ENCODE results near the gene KCNJ16.

Gene KCNJ16

GRCh38 chr17:70099294-70099693 is 24.3 kb downstream of the KCNJ16 start:
- DNase-seq, result no peak

DNA sequence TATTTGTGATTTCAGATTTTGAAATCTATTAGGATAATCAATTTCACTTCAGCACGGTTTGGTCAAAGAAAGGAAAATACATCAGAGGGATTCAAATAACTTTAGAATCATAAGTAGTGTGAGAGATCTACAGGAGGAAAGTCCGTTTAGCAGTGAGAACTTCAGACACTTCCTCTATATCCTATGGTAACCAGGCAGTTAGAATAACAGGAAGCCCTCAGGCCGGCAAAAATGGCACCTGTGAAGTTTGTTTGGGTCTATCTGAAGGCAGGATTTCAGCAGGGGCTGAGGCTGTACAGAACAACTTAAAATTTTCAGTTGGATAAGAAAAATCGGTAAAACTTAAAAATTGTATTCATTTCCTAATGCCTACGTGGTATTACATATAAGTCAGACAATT is 24.9 kb downstream of the KCNJ16 start:
- DNase-seq, result no peak

- no peak for DNase-seq
Measured at GRCh38 chr17:70100983-70101382, 26.0 kb downstream of the KCNJ16 start.

- DNase-seq, result no peak
Measured at GRCh38 chr17:70102531-70102930, 27.5 kb downstream of the KCNJ16 start.

GRCh38 chr17:70104791-70105523 is 29.9 kb downstream of the KCNJ16 start:
- no peak for DNase-seq

DNA sequence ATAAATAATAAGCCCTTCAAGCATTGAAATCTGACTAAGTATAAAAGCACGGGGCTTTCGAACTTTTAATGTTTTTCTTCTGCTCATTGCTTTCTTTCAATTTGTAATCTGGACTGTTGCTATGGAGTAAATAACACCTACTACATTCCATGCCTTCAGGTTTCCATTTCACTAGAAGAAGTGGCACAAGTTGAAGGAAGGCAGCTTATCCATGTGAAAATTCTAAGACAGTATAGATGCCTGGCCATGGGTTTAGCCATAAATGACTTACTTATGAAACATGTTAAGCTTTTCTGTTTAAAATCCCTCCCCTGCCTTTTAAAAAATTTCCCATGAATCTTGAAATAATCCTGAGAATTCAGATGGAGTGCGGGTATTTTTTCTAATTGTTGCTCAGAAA is 30.6 kb downstream of the KCNJ16 start:
- DNase-seq, result no peak

- DNase-seq, result no peak
Measured at GRCh38 chr17:70106551-70106950, 31.5 kb downstream of the KCNJ16 start.

GRCh38 chr17:70107441-70107840 is 32.4 kb downstream of the KCNJ16 start:
- no peak for DNase-seq

- DNase-seq, result no peak
Measured at GRCh38 chr17:70107904-70108565, 33.0 kb downstream of the KCNJ16 start.

DNA sequence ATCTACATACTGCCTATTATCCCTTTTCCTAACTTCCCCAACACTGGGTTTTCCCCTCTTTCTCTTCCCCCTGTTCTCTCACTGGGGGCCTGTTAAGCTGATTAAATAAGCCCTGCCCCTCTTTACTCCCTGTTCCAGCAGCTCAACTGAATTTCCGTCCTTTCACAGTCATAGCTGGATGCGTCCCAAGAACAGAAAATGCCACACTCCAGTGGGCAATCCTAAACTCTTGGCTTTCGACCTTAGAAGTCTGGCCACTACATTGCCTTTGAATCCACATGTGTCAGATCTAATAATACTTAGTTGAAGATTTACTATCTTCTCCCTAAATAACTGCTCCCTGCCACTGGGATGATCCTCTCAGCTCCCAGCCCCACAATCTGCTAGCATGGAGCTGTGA is 34.5 kb downstream of the KCNJ16 start:
- DNase-seq, result no peak

DNA sequence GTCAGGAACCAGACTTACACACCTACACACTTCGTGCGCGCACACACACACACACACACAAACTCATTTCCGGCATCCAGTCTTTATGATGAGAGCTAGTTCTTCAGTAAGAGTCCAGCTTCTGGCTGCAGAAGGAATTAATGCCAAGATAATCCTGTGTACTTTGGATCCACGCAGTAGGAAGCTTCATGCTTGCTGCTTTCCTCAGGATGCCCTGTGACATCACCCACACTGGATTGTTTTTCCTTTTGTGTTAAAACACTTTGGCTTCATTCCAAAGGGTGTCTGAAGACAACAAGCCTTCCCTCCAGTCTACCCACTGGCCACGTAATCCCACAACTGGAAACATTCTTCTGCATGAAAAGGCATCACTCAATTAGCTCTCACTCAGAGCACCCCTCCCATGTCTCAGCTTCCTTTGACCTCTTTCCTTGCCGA is 35.4 kb downstream of the KCNJ16 start:
- no peak for DNase-seq

DNA sequence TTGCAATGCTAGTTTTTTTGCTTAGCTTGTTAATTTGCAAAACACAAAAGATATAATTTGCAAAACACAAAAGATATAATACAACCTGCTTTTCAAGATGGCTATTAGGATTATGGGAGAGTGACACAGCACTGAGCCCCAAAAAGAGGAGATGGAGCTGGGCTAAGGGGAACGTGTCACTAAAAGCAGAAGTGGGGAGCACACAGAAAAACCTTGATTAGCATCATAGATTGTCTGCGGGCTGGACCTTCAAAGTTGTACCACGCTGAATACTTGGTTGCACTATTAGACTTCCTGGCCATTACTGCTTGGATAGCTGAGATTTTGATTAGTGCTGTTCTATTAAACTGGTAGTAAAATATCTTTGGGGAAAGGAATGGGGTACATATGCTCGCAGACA is 36.2 kb downstream of the KCNJ16 start:
- DNase-seq, result no peak

GRCh38 chr17:70114405-70114804 is 39.4 kb downstream of the KCNJ16 start:
- no peak for DNase-seq

DNA sequence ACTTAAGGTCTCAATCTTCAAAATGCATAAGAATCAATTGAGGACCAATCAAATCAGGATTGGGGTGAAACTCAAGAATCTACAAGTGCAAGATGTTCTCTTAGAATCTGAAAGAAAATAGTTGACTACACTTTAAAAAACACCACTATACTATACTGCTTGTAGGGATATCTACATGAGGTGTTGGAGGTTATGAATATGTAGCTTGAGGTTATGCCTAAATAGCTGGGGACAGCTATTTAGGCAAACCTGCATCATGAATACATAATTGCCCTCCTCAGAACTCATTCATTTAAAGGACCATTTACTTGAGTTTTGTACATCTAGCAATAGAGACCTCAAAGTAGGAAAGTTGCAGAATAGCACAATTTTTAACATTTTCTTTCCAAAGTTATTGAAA is 40.1 kb downstream of the KCNJ16 start:
- DNase-seq, result no peak

GRCh38 chr17:70116919-70117318 is 41.9 kb downstream of the KCNJ16 start:
- DNase-seq, result no peak

DNA sequence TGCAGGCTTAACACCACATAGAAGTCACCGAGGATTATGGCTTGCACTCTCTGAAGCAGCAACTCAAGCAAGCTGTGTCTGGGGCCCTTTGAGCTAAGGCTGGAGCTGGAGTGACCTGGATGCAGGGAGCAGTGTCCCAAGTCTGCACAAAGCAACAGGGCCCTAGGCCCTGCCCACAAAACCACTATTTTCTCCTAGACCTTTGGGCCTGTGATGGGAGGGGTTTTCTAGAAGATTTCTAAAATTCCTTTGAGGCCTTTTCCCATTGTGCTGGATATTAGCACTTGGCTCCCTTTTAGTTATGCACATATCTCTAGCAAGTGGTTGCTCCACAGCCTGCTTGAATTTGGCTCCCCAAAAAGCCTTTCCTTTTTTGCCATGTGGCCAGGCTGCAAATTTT is 44.5 kb downstream of the KCNJ16 start:
- no peak for DNase-seq

GRCh38 chr17:70119983-70120382 is 45.0 kb downstream of the KCNJ16 start:
- DNase-seq, result no peak

- no peak for DNase-seq
Measured at GRCh38 chr17:70120425-70120824, 45.4 kb downstream of the KCNJ16 start.

DNA sequence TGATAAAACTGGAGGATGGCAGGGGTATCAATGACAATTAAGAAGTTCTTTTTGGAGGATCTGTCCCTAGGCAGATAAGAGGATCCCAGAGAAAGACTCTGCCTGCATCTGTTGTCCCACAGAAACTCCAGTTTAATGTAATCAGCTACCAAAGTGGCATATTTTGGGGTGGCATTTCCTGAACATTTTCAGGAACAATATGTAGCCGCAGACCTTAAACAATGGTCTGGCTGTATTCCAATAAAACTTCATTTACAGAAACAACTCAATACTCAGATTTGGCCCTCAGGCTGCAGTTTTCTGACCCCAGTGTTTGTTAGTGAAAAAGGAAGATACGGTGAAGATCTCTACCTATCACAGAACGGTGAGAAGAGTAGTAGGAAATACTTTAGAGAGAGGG is 46.1 kb downstream of the KCNJ16 start:
- no peak for DNase-seq

DNA sequence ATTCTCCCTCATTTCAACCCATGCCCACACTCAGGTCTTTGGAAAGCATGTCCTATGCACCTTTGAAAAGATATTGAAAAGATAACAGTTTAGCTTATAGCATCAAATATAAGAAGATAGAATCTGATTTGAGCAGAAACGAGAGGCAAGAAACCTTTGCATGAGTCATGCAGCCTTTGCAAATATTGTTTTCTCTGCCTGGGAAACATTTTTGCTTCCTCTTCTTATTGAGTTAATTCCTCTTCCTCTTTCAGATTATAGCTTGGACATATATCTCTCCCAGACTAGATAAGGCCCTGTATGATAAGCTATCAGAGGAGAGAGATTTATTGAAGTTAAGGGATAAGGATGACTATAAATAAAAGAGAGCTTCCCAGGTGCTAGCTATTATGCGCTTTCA is 48.2 kb downstream of the KCNJ16 start:
- DNase-seq, result no peak

DNA sequence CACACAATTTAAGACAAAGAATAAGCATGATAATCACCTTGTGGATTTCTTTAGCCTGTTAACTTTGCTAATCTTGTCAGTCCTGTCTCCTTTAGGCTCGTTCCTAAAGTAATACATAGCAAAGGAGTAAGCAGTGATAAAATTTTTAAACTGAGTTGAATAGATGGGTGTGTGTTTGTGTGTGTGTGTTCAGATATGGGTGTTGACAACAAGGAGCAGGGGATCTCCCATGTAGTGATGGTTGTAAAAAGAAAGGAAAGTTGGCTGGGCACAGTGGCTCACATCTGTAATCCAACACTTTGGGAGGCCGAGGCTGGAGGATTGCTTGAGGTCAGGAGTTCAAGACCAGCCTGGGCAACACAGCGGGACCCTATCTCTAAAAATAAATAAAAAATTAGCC is 49.7 kb downstream of the KCNJ16 start:
- DNase-seq, result no peak

GRCh38 chr17:70127221-70127873 is 52.3 kb downstream of the KCNJ16 start:
- no peak for DNase-seq

DNA sequence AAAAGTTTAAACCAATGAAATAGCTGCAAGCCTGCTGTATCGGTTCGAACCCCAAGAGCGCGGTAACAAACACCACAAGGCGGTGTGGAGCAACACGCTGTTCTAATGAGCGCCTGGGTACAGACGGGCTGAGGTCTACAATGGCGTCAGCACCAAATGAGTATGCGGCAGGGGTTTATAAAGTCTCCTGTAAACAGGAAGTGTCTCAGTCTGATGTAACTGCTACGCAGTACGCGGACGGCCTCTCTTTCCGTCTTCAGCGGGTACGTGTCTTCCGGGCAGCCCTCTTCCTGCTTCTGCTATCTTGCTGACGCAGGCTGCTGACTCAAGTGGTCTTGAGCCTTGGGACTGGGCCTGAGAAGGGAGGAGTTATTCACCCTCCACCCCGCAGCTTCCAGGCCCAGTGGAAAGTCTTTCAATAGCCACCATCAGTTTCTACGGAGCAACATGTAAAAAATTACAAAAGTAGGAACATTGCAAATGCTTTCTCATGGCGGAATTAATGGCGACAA is 53.8 kb downstream of the KCNJ16 start:
- no peak for DNase-seq

- DNase-seq, result no peak
Measured at GRCh38 chr17:70130289-70130688, 55.3 kb downstream of the KCNJ16 start.
